Activated CD4-positive, alpha-beta T cell treated with anti-CD3 and anti-CD28 coated beads for 24 hours (primary cell): ENCODE data around the gene DPPA2.

ENCODE experiments used
- DNase-seq, 2 donors: peaks; one replicate each; pipeline ENCODE4 v3.0.0-alpha.2; 2020; ENCODE audit warnings: low read depth in 2 of 2

The DPPA2 gene

DNA sequence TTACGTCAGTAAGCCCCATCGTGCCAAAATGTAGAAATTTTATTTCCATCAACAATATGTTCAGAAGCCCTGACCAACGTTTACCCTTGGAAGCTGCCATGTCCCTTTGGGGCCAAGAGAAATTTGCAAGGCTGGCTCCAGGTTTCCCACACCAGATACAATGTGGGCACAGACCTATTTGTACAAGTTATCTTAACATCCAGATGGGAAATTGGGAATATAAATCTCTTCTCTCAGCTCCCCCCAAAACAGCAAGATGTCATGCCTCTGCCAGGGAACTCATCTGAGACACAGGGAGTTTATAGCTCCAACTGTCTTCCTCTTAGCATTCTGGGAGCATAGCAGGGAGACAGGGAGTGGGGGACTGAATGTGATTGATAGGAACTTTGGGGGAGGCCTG is 9.3 kb upstream of the DPPA2 start:
- no peak for DNase-seq

DNA sequence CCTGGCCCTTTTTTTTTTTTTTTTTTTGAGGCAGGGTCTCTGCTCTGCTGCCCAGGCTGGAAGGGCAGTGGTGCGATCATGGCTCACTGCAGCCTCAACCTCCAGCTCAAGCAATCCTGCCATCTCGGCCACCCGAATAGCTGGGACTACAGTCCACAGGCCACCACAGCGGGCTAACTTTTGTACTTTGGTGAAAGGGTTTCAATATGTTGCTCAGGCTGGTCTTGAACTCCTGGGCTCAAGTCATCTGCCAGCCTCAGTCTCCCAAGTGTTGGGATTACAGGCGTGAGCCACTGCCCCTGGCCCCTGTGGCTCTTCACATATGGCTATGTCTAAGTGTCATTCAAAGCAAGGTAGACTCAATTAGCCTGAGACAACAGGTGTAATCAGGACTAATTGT is 8.8 kb upstream of the DPPA2 start:
- no peak for DNase-seq

DNA sequence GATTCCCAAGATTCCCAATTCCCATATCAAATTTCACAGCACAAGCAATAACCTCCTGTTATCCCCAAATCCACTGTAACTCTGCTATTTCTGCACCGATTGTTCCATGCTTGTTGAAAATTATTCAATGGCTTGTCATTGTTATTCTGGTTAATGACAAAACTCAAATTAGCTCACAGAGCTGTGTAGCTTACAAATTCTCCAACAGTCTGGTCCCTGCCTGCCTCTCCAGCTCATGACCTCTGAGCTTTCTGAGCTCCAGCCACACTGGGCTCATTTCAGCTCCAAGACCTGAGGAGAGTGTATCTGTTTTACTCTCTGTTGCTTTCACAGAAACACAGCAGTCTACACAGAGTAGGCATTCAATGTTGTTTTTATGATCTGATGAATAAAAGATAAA is 3.3 kb downstream of the DPPA2 start:
- no peak for DNase-seq

DNA sequence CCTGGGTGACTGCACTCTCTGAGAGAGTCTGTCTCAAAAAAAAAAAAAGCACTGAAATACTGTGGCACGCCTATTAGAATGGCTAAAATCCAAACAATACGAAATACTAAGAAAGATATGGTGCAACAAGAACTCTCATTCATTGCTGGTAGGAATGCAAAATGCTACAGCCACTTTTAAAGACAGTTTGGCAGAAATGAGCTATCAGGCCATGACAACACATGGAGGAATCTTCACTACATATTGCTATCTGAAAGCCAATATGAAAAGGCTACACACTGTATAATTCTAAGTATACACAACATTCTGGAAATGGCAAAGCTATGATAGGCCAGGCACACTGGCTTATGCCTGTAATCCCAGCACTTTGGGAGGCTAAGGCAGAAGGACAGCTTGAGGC is 18.8 kb downstream of the DPPA2 start:
- DNase-seq: no peak

DNA sequence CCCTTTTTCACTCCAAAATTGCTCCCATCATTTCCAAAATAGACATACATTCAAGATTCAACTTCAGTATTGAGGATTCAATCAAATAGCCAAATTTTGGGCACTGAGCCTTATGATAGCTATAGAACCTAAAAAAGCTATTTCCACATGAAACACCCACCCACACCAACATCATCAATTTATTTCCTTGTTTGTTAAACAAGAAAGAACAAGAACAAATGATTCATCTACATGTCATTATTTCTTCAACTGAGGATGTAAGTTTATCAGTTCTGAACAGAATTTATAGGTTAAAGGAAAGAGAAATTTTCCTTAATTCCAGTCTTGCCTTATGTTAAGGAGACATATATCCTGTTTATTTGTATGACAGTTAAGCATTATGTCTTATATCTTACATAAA is 32.2 kb downstream of the DPPA2 start:
- DNase-seq: no peak

DNA sequence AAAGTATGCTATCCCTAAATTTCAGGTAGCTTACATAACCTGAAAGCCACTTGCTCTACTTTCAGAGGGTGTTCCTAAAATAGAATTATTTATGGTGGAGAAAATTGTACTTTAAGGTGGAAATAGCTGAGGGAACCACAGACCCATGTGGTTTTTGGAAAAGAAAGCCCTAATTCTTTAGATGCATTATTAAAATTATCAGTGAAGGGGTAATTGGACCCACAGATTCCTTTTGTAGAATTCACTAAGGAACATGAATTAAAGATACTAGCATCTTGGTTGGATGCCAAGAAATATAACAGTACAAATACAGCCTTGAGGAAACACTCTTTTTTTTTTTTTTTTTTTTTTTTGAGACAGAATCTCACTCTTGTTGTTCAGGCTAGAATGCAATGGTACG is 37.8 kb downstream of the DPPA2 start:
- DNase-seq: no peak

DNA sequence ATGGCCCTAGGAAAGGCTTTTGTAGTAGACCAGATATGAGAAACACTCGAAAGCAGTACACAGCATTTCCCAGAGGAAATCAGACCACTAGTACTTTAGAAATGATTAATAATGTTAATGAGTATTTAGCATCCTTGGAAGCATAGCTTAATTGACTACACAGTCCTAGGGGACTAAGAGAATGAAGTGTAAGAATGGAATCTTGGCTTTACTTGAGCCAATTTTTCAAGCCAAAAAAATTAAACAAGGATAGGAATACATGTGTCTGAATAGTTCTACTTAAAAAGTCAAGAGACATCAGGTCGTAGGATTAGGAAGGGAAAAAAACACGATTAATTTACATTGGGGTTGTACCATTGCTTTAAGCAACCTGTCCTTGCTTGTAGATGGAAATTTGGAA is 38.2 kb downstream of the DPPA2 start:
- no peak for DNase-seq

DNA sequence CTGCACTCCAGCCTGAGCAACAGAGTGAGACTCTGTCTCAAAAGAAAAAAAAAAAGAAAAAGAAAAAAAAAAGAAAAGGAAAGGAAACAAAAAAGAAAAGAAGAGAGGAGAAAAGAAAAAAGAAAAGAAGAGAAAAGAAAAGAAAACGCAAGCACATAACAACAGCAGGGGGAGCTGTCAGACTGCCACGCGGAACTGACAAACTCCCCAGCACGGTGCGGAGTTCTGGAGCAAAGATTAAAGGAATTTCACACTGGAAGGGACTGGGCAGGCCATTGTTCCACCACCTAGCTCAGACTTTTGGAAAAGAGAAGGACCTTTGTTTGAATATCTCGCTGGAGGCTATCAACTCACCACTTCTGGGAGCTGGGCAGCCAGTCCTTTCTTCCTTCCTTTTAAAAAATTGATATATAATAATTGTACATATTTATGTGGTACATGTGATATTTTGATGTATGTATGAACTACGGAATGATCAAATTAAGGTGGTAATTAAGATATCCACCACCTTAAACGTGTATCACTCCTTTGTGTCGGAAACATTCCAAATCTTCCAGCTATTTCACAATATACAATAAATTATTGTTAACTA is 40.5 kb downstream of the DPPA2 start:
- no peak for DNase-seq

DNA sequence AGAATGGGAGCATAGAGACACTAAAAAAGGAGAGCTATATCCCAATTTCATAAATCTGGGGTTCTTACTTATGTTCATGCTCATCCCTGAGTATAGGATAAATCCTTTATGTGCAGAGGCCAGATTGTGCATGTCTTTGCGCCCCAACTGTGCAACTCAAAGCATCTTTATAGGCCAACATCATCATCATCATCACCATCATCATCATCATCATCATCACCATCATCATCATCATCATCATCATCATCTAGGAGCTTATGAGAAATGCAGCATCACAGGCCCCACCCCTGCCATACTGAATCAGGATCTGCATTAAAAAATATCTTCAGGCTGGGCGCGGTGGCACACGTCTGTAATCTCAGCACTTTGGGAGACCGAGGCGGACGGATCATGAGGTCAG is 45.5 kb downstream of the DPPA2 start:
- DNase-seq: no peak

DNA sequence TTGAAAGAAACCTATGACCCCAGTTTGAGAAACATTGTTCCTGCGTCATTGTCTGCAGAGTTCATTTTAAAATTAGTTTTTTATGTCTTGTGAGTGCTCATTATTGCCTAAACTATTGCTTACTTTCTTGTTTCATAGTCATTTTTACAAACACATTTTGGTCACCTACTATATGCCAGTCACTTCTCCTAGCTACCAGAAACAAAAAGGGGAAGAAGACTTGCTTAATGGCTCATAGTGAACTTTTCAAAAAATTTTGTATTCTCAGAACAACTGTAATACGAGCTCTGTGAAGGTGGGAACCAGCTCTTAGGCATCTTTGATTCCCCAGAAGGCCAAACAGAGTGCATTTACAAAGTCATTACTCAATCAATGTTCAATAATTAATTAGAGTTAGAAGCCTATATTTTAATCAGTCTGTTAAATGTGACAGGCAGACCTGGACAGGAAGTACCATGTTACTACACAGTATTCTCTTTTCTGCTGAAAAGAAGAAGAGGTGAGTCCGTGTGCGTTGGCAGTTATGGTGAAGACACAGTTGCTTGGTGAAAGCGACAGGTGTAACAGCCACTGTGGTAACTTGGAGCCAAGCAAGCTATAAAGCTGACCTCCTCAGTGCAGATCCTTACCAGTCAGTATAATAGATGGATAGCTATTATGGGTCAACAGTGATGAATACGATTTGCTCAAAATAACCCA is 46.6 kb downstream of the DPPA2 start:
- no peak for DNase-seq

DNA sequence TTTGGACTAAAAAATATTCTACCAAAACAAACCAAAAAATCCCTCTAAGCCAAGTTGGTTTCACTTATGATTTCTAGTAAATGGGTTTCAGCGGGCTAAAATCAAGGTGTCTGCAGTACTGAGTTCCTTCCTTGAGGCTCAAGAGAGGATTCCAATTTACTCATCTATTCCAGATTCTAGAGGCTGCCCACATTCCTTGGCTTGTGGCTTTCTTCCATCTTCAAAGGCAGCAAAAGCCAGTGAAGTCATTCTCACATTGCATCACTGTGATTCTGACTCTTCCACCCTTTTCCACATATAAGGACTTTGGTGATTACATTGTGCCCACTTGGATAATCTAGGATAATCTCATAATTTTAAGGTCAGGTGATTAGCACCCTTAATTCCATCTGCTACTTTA is 48.1 kb downstream of the DPPA2 start:
- DNase-seq: no peak

DNA sequence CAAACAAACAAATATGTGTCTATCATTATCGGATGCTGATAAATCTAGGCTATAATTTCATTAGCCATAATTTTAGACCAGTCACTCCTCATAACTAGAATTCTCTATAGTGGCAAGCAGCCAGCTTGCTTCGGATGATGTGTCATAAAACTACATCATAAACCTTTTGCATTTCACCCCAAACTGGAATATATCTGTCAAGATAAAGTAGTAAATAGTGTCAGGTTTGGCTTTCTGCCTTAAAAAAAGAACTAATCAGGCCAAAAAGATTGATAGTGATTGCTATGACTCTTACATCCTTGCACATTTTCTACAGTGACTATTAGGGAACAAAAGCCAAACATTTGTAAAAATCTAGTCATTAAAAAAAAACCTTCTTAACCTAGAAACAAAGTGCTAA is 51.0 kb downstream of the DPPA2 start:
- no peak for DNase-seq

DNA sequence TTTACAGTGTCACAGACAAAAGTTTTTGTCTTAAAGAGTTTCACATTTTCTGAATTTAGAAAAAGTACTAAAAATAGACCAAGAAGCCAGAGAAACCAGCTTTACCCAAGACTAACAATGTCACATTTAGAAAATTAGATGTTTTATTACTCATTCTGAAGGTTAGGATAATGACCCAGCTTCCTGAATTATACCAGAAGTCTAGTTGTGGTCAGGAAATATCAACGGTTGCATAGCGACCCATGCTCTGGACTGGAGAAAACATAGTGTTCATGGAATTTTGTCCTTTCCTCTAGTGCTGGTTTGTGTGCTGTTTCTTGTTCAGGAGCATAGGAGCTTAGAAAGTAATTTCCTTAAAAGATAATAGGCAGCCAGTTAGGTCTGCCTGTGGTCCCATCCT is 59.0 kb downstream of the DPPA2 start:
- DNase-seq: no peak

DNA sequence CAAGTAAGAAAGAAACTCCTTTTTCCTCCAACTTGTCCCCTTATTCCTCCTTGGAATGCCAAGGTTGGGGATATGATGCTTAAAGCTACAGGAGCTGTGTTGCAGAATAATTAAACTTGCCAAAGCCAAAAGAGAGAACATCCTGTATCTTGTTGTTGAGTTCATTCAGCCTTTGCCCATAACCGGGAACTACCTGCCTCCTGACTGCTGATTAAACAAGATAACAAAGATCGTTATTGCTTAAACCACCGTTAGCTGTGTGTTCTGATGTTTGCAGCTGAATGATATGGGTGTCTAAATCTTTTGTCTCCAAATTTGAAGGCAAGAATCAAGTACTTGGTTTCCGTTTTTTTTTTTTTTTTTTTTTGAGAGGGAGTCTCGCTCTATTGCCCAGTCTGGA is 61.5 kb downstream of the DPPA2 start:
- no peak for DNase-seq

DNA sequence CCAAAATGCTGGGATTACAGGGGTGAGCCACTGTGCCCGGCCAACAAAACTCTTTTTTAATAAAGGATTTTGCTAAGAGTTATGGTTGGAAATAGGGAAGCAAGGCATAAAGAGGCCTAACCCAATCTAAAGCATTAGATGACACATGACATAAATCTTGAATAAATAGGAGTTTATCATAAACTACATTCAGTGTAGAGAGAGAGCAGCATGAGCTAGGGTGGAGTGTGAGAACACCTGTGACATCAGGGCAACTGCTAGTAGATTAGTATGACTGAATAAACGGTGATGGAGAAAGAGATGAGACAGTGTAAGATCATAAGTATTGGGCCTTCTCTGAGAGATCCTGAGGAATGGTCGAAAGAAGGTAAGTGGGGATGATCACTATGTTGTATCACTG is 63.7 kb downstream of the DPPA2 start:
- DNase-seq: no peak
